Gastrocnemius medialis (tissue), 4 donors: ENCODE measurements around the gene SLC12A7.

Experiments
- POLR2A ChIP-seq, 2 donors: fragments of 450-650 bp; IDR thresholded peaks; one replicate each; pipeline ENCODE4 v1.6.1; 2017; ENCODE audit warnings: antibody characterized with exemption in 2 of 2, mild to moderate bottlenecking in 2 of 2, moderate library complexity in 2 of 2
- TF ChIP-seq, protein P1 (sequence below), 5 experiments: fragments of 450-650 bp in 3 of 5; fragments of 200-600 bp in 2 of 5; sonication (generic) in 2 of 5; IDR thresholded peaks in 4 of 5; conservative IDR thresholded peaks in 1 of 5; 1 replicate in 4 of 5; 2 replicates in 1 of 5; pipeline ENCODE4 v1.5.1; 2016 to 2019; ENCODE audit warnings: antibody characterized with exemption in 5 of 5, mild to moderate bottlenecking in 3 of 5, moderate library complexity in 3 of 5

DNA sequence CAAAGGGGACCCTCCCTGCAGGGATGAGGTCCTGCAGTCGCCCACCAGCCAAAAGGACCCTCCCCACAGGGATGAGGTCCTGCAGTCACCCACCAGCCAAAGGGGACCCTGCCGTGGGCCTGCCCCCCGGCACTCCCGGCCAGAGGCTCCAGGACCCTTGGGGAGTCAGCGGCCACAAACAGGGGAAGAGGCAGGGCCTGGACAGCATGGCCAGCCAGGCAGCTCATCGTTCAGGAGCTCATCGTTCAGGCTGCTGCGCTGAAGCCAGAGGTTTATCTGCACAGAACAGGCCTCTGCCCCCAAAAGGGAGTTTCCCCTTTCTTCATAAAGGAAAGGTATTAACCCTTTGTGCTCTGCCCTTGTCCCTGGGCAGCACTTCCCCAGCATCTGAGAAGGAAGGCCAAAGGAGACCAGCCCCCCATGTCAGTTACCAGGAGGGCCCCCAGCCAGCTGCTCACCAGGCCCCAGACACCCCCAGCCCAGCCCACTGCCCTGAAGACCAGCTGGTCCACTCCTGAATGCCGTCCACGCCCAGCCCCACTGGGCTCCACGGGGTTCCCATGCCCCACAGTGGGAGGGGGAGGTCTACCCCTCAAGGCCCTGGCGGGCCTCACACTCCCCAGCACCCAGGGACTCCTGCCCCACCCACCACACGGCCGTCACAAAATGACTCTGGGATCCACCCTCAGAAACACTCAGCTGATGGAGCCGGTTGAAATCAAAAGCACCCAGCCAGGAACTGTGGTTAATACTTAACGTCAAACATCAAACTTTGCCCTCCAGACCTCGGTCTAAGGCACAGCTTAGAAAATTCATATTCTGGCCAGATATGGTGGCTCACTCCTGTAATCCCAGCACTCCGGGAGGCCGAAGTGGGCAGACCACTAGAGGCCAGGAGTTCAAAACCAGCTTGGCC, 6.3 kb downstream of the SLC12A7 start:
- TF ChIP-seq, protein P1, sequence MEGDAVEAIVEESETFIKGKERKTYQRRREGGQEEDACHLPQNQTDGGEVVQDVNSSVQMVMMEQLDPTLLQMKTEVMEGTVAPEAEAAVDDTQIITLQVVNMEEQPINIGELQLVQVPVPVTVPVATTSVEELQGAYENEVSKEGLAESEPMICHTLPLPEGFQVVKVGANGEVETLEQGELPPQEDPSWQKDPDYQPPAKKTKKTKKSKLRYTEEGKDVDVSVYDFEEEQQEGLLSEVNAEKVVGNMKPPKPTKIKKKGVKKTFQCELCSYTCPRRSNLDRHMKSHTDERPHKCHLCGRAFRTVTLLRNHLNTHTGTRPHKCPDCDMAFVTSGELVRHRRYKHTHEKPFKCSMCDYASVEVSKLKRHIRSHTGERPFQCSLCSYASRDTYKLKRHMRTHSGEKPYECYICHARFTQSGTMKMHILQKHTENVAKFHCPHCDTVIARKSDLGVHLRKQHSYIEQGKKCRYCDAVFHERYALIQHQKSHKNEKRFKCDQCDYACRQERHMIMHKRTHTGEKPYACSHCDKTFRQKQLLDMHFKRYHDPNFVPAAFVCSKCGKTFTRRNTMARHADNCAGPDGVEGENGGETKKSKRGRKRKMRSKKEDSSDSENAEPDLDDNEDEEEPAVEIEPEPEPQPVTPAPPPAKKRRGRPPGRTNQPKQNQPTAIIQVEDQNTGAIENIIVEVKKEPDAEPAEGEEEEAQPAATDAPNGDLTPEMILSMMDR (IDR thresholded peaks at IDR 0.05 in 4 of 5, conservative IDR thresholded peaks at IDR 0.05 in 1 of 5) = no peak
- TF ChIP-seq POLR2A (IDR thresholded peaks at IDR 0.05) = no peak
